ENCODE data around the gene OPHN1. TPM values are rescaled to one million over a fixed set of nuclear protein-coding genes. Genes with fewer than 3 reads are reported as not detected.
"Not testable (repeated sequence)": the region's sequence is repeated elsewhere in the genome, so short reads cannot be mapped to it uniquely, and the experiment has no call there.

The OPHN1 gene
- total RNA-seq, 2 donors from 2014 or later: 2.5 to 4.3 TPM

- Histone ChIP-seq H3K9me3 (no peaks in the 10 kb centered on the region), H3K36me3 (no peaks in the 10 kb centered on the region), H3K4me1 (no peaks in the 10 kb centered on the region), H3K27me3 (no peaks in the 10 kb centered on the region), H3K27ac (no peak overlapping the region), H3K4me3 (no peak overlapping the region)
- no peak for TF ChIP-seq CTCF (IDR thresholded peaks at IDR 0.05)
- no peak for DNase-seq (ENCODE audit: low spot score)
Observed at GRCh38 chrX:68355629-68355920, 77.7 kb downstream of the OPHN1 start.

- no peak for TF ChIP-seq CTCF (IDR thresholded peaks at IDR 0.05)
- Histone ChIP-seq H3K36me3 (no peaks in the 10 kb centered on the region), H3K4me1 (no peaks in the 10 kb centered on the region), H3K27me3 (no peaks in the 10 kb centered on the region), H3K9me3 (no peaks in the 10 kb centered on the region), H3K4me3 (no peak overlapping the region), H3K27ac (no peak overlapping the region)
- no peak for DNase-seq (ENCODE audit: low spot score)
Observed at GRCh38 chrX:68354879-68355628, 78.2 kb downstream of the OPHN1 start.

DNA sequence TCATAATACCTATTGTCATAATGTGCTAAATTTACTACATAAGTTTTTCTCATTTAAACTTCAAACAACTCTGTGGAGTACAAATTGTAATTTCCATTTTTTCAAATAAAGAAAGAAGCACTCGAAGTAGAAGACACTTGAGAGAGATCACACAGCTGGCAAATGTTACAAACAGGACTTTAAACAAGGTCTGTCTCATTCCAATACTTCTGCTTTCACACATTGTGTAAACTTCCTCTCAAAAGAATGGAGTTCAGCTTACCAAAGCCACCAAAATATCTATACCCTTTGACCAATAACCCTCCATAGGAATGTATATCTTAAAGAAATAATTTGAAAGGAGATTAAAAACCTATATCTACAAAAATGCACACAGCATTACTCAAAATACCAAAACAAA lies 88.3 kb downstream of the OPHN1 start:
- no peak for DNase-seq (ENCODE audit: low spot score)
- H3K36me3 ChIP-seq: no peaks in the 10 kb centered on the region
- no peaks in the 10 kb centered on the region for H3K27me3 ChIP-seq
- H3K27ac ChIP-seq: no peak overlapping the region
- TF ChIP-seq CTCF (IDR thresholded peaks at IDR 0.05): no peak
- H3K4me1 ChIP-seq: no peaks in the 10 kb centered on the region
- no peak overlapping the region for H3K4me3 ChIP-seq
- no peaks in the 10 kb centered on the region for H3K9me3 ChIP-seq

DNA sequence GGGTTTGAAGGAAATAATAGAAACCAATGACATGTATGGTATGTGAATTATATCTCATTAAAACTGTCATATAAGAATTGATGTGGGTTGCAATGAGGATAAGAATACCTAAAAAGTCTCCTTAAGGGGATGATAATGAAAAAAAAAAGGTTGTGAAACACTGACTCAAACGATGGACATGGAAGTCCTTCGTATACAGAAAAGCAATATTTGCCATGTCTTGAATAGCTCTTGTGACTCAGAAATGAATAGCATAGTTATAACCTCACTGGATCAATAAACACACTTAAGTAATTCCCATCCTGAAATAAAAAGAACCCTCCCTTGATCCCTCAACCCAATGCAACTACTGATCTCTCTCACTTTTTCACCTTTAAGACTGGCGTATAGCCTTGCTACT lies 89.7 kb downstream of the OPHN1 start:
- no peak for TF ChIP-seq CTCF (IDR thresholded peaks at IDR 0.05)
- H3K36me3 ChIP-seq: no peaks in the 10 kb centered on the region
- no peaks in the 10 kb centered on the region for H3K9me3 ChIP-seq
- DNase-seq (ENCODE audit: low spot score): no peak
- H3K4me3 ChIP-seq: no peak overlapping the region
- H3K4me1 ChIP-seq: no peaks in the 10 kb centered on the region
- H3K27me3 ChIP-seq: no peaks in the 10 kb centered on the region
- H3K27ac ChIP-seq: no peak overlapping the region

DNA sequence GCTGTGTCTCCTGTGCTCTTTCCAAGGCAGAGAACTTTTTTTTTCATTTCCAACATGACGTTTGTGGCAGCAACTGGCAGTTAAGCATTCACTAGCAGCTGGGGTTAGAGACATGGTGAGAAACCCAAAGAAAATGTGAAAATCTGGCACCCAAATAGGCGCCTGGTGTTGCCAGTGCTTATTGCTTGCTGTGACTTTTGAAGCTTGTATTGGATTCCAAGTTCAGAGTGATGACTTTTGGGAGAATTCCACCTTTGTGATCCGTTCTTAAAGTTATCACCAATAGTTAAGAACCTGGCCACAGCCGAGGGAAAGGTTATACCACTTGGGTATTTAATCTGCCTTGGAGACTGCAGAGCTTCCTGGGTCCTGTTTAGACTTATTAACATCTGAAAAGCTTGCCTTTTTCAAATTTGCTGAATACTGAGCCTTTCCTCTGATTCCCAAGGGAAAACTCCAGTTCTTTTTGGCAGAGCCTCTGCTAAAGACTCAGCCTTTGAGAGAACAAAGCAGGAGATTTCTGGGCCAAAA lies 101.0 kb downstream of the OPHN1 start:
- no peak for DNase-seq (ENCODE audit: low spot score)
- TF ChIP-seq CTCF (IDR thresholded peaks at IDR 0.05): no peak
- H3K27ac ChIP-seq: no peak overlapping the region

DNA sequence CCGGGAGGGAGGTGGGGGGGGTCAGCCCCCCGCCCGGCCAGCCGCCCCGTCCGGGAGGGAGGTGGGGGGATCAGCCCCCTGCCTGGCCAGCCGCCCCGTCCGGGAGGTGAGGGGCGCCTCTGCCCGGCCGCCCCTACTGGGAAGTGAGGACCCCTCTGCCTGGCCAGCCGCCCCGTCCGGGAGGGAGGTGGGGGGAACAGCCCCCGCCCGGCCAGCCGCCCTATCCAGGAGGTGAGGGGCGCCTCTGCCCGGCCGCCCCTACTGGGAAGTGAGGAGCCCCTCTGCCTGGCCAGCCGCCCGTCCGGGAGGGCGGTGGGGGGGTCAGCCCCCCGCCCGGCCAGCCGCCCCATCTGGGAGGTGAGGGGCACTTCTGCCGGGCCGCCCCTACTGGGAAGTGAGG lies 106.5 kb downstream of the OPHN1 start:
- not testable (repeated sequence) for H3K27me3 ChIP-seq; DNase-seq (ENCODE audit: low spot score); H3K4me3 ChIP-seq; H3K27ac ChIP-seq; H3K36me3 ChIP-seq; H3K4me1 ChIP-seq; H3K9me3 ChIP-seq

More for the DNA sequence above, 101.0 kb downstream of the OPHN1 start:
- no peaks in the 10 kb centered on the region for H3K9me3 ChIP-seq
- H3K4me1 ChIP-seq: no peaks in the 10 kb centered on the region
- H3K4me3 ChIP-seq: no peak overlapping the region
- no peaks in the 10 kb centered on the region for H3K27me3 ChIP-seq
- H3K36me3 ChIP-seq: no peaks in the 10 kb centered on the region
